NCI-H526 treated with DMSO at 0.1 percent for 48 hours (cell line): Measurements from ENCODE around the gene RIPK3.
"Not testable (repeated sequence)": the region's sequence is repeated elsewhere in the genome, so short reads cannot be mapped to it uniquely, and the experiment has no call there.

ENCODE experiments used
- DNase-seq: peaks from one replicate; lab custom pipeline; 2025; lab: John Stamatoyannopoulos, UW

Gene RIPK3

GRCh38 chr14:24369907-24370687 lies 30.3 kb upstream of the RIPK3 start:
- no peak for DNase-seq

DNA sequence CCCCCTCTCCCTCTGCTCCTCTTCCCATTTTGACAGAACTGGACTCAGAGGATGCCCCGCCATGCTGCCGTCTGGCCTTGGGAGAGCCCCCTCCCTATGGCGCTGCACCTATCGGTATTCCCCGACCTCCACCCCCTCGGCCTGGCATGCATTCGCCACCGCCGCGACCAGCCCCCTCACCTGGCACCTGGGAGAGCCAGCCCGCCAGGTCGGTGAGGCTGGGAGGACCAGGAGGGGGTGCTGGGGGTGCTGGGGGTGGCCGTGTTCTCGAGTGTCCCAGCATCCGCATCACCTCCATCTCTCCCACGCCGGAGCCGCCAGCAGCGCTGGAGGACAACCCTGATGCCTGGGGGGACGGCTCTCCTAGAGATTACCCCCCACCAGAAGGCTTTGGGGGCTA lies 29.7 kb upstream of the RIPK3 start:
- no peak for DNase-seq

- DNase-seq: peak; percentile 23
Observed at GRCh38 chr14:24368562-24369252, 28.9 kb upstream of the RIPK3 start.

- no peak for DNase-seq
Observed at GRCh38 chr14:24368212-24368561, 28.4 kb upstream of the RIPK3 start.

- peak; percentile 80 for DNase-seq
Observed at GRCh38 chr14:24367514-24368211, 27.9 kb upstream of the RIPK3 start, which contains the start of gene NFATC4. Gene NFATC4, plus strand, starts transcription at chr14:24368184. Its CDS starts 157 bp downstream, at chr14:24368341.

DNA sequence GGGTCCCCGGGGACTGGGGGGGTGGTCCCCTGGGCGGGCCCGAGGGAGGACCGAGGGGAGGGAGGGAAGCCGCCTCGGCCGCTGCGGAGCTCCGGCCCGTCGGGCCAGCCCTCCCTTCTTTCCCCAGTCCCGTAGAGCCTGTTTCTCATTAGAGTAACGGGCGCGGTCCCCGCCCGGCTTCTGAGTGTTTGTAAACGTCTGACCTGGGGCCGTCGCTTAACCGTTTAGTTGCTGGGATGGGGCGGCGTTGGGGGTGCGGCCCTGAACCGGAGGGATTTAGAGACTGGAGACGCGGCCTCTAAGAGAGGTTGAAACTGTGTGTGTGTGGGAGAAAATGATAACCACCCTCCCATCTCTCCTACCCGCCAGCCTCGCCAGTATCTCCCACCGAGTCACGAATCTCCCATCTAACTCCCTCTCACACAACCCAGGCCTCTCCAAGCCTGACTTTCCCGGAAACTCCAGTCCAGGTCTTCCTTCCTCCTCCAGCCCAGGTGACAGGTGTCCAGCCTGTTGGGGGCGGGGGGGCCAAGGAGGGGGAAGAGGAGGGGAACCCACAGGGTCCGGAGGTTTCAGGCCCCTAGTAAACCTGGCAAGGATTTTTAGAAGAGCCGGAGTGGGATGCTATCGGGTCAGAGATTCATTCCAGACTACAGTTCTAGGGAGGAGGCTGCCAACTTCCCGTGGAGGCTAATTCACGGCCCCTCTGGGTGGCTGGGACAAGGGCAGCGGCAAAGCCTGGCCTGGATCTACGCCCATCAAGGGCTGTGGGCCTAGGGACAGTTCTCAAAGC lies 27.1 kb upstream of the RIPK3 start:
- peak; percentile 98 for DNase-seq

GRCh38 chr14:24366413-24366720 lies 26.6 kb upstream of the RIPK3 start:
- DNase-seq: no peak

DNA sequence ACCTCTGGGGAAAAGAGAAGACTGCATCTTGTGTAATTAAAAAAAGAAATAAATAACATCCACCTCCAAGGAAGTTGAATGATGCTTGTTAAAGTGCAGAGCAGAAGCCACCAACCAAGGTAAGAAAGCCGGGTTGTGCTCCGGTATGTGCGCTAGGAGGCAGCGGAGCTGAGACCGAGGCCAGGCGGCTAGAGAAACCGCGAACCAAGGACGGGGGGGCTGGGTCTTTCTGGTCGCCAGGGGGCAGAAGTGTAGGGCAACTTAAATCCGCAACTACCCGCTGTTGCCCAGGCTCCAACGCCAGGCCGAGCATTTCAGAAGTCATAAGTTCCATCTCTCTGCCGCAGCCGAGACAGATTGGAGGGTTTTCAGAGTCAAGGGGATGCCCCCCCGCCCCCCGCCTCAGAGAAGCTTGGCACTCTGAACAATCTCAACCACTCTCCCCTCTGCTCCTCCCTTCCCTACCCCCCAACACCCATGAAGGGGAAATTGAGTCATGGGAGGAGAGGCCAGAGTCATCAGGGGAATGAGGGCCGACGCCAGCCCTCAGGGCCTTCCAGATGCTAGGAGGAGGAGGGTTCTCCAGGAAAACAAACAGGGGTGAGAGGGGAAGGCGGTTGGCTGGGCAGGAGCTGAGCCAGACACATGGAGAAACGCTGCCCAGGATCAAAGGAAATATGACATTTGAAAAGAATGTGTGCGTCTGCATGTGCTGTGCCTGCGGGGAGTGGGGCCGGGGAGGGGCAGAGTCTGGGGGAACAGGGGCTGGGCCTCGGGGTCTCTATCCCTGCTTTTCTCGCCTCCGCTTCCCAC lies 26.0 kb upstream of the RIPK3 start:
- peak; percentile 82 for DNase-seq

DNA sequence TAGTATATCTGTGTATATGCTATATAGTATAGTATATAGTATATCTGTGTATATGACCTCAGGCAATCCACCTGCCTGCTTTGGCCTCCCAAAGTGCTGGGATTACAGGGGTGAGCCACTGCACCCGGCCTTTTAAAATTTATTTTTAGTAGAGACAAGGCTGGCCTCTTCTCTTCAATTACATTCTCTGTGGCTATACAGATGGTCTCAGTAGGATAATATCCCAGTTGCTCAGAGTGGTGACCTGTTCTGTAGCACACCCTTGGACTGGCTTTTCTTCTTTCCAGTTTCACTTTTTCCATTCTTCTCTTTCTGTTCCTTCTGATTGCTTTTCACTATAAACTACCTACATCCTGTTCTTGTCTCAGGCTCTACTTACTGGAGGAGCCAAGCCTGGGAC lies 25.1 kb upstream of the RIPK3 start:
- DNase-seq: no peak

DNA sequence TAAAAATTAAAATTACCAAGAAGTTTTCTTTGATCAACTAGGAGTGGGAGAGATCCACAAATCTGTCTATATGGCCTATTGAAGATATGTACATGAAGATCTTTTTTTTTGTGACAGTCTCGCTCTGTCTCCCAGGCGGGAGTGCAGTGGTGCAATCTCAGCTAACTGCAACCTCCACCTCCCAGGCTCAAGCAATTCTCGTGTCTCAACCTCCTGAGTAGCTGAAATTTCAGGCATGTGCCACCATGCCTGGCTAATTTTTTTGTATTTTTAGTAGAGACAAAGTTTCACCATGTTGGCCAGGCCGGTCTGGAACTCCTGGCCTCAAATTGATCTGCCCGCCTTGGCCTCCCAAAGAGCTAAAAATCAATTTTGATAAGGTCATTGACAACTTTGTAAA lies 23.6 kb upstream of the RIPK3 start:
- DNase-seq: no peak

- no peak for DNase-seq
Observed at GRCh38 chr14:24362241-24362960, 22.6 kb upstream of the RIPK3 start.

GRCh38 chr14:24361326-24361725 lies 21.5 kb upstream of the RIPK3 start:
- no peak for DNase-seq

DNA sequence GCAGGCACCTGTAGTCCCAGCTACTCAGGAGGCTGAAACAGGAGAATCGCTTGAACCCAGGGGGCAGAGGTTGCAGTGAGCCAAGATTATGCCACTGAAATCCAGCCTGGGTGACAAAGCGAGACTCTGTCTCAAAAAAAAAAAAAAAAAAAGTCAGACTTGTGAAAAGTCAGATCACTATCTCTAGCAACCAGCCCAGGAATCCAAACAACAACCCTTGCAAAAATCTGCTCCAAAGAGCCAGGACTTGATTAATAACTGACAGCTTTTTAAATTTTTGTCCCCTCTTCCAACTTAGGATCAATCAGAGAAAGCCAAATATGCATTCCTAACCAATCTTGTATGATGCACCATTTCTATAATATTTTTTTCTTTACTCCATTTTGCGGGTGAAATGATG lies 20.5 kb upstream of the RIPK3 start:
- DNase-seq: no peak

- no peak for DNase-seq
Observed at GRCh38 chr14:24356208-24356607, 16.4 kb upstream of the RIPK3 start.

GRCh38 chr14:24355009-24355408 lies 15.2 kb upstream of the RIPK3 start:
- DNase-seq: no peak

DNA sequence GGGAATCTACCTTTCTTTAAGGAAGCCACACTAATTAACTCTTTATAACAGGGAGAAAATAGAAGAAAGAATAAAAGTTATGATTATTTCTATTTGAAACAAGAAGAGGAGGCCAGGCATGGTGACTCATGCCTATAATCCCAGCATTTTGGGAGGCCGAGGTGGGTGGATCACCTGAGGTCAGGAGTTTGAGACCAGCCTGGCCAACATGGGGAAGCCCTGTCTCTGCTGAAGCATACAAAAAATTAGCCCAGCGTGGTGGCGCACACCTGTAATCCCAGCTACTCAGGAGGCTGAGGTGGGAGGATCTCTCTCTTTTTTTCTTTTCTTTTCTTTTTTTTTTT lies 14.7 kb upstream of the RIPK3 start:
- not testable (repeated sequence) for DNase-seq

DNA sequence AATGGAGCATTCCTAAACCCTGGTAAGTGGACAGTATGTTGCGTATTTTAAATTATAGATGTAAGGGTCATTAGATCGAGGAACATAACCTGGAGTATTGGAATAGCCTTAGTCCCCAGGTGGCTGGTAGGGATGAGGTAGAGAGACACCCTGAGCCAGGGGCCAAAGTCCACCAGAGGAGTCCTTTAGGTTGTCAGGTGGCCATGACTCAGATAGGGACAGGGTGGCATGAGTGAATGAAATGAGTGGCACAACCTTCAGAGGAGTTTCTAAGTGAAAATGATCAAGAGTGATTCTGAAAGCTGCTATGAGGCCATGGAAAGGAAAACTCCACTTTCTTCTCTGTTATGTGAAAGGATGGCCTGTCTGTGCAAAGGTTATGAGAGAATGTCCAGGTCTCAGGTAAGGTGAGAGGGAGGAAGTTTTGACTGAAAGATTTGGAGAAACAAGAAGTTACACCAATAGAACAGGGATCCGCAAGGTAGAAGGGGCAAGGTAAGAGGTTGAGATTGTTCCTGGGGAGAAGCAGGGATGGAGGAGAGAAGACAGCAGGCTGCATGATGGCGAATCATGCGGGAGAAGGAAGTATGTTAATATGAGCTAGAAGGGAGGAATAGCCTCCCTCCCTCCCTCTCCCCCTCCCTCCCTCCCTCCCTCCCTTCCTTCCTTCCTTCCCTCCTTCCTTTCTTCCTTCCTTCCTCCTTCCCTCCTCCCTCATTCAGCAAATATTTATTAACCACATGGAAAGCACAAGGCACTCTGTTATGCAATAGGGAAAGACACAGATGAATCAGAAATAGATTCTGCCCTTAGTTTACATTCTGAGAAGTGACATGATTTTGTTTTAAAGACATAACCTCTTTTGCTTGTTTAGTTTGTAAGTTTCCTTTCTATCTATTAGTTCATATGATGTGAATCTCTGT lies 14.0 kb upstream of the RIPK3 start:
- DNase-seq: no peak

- peak; percentile 6 for DNase-seq
Observed at GRCh38 chr14:24351517-24351916, 11.7 kb upstream of the RIPK3 start.

GRCh38 chr14:24349742-24350141 lies 10.0 kb upstream of the RIPK3 start:
- DNase-seq: no peak

GRCh38 chr14:24348186-24348585 lies 8.4 kb upstream of the RIPK3 start:
- no peak for DNase-seq
